ENCODE data around the gene NEU2.

Gene NEU2

DNA sequence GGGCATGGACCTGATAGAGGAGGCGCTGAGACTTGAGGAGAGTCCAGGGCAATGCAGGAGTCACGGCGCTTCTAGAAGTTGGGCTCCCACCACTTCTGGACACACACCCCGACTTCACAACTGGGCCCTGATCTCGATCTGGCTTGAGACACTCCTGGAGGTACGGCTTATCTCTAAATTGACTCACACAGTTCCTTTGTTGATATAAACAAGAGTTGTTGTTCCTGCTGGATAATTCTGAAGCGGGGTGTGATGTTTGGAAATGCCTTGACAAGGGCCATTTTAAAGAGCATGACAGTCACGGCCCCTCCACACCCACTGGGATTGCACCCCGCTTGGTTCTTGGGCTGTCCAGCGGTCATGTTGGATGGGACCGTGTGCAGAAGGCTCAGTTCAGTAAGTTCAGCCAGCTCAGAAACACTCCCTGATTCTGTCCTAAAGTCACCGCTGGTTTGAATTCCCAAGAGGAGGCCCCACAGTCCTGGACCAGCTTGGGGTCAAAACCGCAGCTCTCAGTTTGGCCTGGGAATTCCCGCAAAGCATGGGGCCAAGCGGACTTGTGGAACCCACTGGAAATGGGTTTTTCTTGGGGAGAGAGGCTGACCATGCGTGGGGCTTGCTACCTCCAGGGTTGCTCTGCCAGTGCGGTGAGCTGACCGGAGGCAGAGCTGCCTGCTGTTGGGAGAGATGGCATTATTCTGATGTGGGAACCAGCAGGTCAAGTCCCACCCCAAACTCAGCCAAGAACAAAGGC, 9.3 kb upstream of the NEU2 start:
- no peak for DNase-seq (ENCODE audit: low spot score)
- in situ Hi-C loops (cut with MboI; ENCODE audit: low pct_unique_long_range_greater_than_20kb, low sequenced_read_pairs, unreplicated experiment), result no loop called here
- no peak for TF ChIP-seq CTCF (IDR thresholded peaks at IDR 0.05; ENCODE audit: extremely low read depth, insufficient read depth, missing control alignments)

GRCh38 chr2:233023761-233024410, 8.6 kb upstream of the NEU2 start:
- in situ Hi-C loops (cut with MboI; ENCODE audit: low pct_unique_long_range_greater_than_20kb, low sequenced_read_pairs, unreplicated experiment), result no loop called here
- TF ChIP-seq CTCF (IDR thresholded peaks at IDR 0.05; ENCODE audit: extremely low read depth, insufficient read depth, missing control alignments), result no peak
- DNase-seq (ENCODE audit: low spot score), result no peak

- no peak for DNase-seq (ENCODE audit: low spot score)
- in situ Hi-C loops (cut with MboI; ENCODE audit: low pct_unique_long_range_greater_than_20kb, low sequenced_read_pairs, unreplicated experiment), result loop anchor here (25.0 kb wide), 1 partner anchor 163 kb away; the partner anchor contains the start of gene SNORC
- TF ChIP-seq CTCF (IDR thresholded peaks at IDR 0.05; ENCODE audit: extremely low read depth, insufficient read depth, missing control alignments), result no peak
Measured at GRCh38 chr2:233025706-233026105, 6.8 kb upstream of the NEU2 start.

- in situ Hi-C loops (cut with MboI; ENCODE audit: low pct_unique_long_range_greater_than_20kb, low sequenced_read_pairs, unreplicated experiment), result loop anchor here (25.0 kb wide), 1 partner anchor 164 kb away; the partner anchor contains the start of gene SNORC
- TF ChIP-seq CTCF (IDR thresholded peaks at IDR 0.05; ENCODE audit: extremely low read depth, insufficient read depth, missing control alignments), result no peak
- no peak for DNase-seq (ENCODE audit: low spot score)
Measured at GRCh38 chr2:233026198-233026813, 6.2 kb upstream of the NEU2 start.

GRCh38 chr2:233029321-233029720, 3.2 kb upstream of the NEU2 start:
- no peak for TF ChIP-seq CTCF (IDR thresholded peaks at IDR 0.05; ENCODE audit: extremely low read depth, insufficient read depth, missing control alignments)
- in situ Hi-C loops (cut with MboI; ENCODE audit: low pct_unique_long_range_greater_than_20kb, low sequenced_read_pairs, unreplicated experiment), result loop anchor here (25.0 kb wide), 1 partner anchor 167 kb away; the partner anchor contains the start of gene SNORC
- no peak for DNase-seq (ENCODE audit: low spot score)

All from GM13977 (cell line).